GM18861 (cell line): ENCODE data around the gene EGFLAM.

Experiments used
- ATAC-seq: cut with Tn5 transposase; IDR thresholded peaks from one replicate; pipeline ENCODE4 v1.9.1; 2021; ENCODE audit not compliant: unreplicated experiment

The EGFLAM gene

GRCh38 chr5:38258319-38259061 lies at the start of gene EGFLAM:
Gene EGFLAM, plus strand, starts transcription at chr5:38258559. Its CDS starts 196 bp downstream, at chr5:38258755.
- no peak for ATAC-seq

- no peak for ATAC-seq
Observed at GRCh38 chr5:38208782-38209378, 49.5 kb upstream of the EGFLAM start.

DNA sequence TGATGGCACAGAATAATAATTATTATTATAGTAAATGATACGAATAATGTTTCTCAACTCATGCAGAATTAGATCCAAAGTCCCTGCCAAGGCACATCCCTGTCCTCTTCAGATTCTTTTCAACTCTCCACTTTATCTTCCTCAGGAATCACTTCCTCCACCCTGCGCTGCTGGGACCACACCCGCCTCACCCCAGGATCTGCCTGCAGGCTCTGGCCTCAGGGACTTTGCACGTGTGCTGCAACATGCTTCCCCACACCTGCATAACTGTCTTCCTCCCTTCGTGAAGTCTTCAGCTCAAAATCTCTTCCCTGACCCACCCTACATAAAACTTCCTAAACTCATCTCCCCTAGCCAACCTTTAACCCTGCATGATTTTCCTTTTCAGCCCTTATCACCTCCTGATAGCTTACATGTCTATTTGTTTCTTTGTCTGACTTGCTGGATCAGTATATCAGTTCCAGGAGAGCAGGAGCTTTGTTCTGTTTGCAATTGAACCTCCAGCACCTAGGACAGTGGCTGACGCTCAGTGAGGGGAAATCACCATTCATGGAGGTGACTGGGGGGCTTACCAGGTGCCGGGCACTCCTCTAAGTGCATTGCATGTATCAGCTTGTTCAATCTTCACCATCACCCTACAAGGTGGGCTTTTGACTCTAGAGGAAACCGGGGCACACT lies 47.5 kb upstream of the EGFLAM start:
- ATAC-seq, result no peak

DNA sequence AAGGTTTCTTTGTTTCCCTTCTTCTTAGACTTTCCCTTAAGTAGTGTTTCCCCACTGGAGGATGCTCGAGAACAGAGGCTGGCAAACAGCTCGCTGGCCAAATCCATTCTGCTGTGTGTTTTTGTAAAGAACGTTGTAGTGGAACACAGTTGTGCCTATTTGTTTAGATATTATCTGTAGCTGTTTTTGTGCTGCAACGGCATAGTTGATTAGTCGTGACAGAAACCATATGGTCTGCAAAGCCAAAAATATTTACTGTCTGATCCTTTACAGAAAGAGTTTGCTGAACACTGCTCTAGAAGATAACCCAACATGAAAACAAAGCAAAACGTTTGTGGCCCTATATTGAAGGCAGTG lies 47.0 kb upstream of the EGFLAM start:
- ATAC-seq, result no peak

- ATAC-seq, result no peak
Observed at GRCh38 chr5:38212307-38212706, 46.1 kb upstream of the EGFLAM start.

DNA sequence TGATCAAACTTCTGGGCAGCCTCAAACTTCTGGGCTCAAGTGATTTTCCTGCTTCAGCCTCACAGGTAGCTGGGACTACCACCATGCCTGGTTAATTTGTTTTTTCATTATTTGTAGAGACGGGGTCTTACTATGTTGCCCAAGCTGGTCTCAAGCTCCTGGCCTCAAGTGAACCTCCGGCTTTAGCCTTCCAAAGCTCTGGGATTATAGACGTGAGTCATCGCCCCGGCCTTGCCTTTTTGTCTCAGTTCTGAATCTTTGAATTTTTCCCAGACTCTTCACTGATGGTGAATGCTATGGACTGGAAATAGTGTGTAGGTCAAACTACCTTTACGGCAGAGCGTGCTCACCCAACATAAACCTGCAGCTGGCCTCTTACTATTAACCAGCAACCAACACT lies 32.3 kb upstream of the EGFLAM start:
- no peak for ATAC-seq

- ATAC-seq, result no peak
Observed at GRCh38 chr5:38228914-38229313, 29.4 kb upstream of the EGFLAM start.

DNA sequence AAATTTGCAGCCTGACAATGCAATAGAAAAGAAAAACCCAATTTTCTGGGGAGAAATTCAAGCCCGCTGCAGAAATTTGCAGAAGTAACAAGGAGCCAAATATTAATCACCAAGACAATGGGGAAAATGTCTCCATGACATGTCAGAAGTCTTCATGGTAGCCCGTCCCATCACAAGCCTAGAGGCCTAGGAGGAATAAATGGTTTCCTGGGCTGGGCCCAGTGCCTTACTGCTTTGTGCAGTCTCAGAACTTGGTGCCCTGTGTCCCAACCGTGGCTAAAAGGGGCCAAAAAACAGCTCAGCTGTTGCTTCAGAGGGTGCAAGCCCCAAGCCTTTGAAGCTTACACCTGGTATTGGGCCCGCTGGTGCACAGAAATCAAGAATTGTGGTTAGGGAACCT lies 23.6 kb upstream of the EGFLAM start:
- no peak for ATAC-seq

GRCh38 chr5:38237681-38238080 lies 20.7 kb upstream of the EGFLAM start:
- no peak for ATAC-seq

DNA sequence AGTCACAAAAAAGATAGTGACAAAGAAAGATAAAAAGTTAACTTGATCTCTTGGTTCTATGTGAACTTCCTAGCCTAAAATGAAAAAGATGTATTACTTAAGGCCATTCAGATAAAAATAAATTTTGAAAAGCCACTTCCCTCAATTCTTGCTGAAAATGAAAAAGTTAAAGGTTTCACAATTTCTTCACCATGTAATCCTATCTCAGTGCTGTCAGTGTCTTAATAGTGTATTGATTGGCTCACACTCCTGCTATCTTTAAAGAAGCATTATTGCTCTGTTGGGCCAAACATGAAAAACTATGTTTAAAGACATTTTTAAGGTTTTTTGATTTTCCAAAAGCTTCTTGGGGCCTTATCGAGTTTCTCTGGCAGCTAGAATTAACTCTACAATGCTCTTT lies 18.1 kb upstream of the EGFLAM start:
- ATAC-seq, result no peak

- ATAC-seq, result no peak
Observed at GRCh38 chr5:38241655-38242054, 16.7 kb upstream of the EGFLAM start.

- ATAC-seq, result no peak
Observed at GRCh38 chr5:38245307-38245706, 13.1 kb upstream of the EGFLAM start.

- ATAC-seq, result no peak
Observed at GRCh38 chr5:38249301-38249700, 9.1 kb upstream of the EGFLAM start.

DNA sequence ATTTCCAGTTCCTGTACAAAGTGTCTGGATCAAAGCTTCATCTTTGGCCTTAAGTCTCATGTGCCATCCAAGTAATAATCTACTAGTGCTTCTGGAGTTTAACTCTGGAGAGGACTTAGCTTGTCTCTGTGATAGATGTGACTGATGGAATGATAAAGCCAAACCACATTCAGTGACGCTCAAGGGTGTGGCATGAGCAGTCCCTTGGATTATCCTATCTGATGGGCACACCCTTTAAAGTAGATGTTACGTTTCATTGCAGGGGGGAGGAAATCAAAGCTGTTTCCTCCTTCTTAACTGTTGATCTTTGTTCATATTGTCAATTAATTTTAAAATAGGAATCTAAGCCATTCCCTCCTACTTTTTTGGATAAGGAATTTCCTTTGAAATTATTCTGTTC lies 8.5 kb upstream of the EGFLAM start:
- ATAC-seq, result no peak

DNA sequence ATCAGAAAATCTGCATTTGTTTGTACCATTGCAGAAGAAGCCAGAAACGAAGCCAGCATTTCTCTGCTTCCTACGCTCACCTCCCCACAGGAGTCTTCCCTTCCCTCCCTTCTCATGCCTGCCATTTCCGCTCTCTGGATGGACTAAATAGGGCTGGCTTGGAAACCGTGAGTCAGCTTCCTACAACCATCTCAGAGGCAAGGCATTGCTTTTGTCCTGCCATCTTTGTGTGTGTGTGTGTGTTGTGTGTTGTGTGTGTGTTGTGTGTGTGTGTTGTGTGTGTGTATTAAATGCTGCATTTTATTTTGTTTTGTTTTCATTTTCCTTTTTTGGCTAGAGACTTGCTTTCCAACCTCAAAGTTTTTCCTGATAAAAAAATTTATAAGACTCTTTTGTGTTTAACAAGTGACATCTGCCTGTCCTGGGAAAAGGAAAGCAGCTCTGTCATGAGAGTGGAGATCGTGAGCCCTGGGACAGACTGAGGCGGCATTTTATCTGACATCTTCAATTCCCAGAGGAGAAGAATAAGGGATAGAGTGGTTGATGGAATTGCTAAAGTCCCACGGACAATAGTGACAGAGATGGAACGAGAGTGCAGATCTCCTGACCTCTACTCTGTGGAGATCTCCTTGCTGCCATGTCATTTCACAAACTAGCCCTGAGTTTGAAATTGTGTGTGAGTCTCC lies 7.5 kb upstream of the EGFLAM start:
- ATAC-seq, result no peak

- no peak for ATAC-seq
Observed at GRCh38 chr5:38253759-38254158, 4.6 kb upstream of the EGFLAM start.

DNA sequence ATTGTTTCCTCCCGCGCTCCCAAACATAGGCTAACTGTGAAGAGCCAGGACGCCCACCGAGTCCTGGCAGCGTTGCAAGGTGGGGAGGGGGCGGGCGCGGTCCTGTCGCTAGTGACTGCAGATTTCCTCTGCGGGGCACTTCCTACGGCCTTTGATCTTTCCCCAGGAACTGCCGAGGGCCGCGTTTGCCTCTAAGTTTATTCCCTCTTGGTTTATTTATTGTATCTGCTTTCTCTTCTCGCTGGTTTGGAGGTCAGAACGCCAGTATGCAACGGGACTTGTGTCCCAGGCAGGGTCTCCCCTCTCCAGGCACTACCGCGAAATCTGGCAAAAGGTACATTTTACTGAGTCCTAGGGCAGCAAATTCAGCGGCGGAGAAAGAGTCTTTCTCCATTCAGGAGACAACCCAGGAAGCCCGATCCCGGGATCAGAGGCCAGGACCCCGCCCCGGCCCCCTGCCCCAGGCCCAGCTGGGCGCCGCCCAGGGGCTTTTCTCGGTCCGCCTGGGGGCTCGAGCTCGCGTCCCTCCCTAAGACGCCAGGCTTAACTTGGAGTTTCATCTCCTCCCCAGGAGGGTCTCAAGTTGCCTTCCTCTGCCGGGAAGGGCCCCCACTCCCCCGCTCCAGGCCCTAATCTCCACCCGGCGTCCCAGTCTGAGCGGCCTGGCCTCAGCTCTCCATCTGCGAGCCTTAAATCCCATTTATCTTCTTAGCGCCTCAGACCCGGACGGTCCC lies 884 bp upstream of the EGFLAM start:
- no peak for ATAC-seq

DNA sequence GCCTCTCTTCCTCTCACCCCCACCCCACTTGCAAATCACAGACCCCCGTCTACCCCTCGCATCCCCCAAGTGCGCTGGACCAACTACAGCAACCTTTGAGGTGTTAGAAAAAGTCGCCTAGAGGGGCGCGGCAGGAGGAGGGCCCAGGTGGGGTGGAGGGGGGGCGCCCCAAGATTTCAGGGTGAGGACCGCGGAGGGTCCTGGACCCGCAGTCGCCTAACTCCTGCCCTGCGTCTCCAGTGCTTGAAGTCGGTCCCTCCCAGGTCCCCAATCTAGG lies 379 bp upstream of the EGFLAM start:
- ATAC-seq, result no peak

DNA sequence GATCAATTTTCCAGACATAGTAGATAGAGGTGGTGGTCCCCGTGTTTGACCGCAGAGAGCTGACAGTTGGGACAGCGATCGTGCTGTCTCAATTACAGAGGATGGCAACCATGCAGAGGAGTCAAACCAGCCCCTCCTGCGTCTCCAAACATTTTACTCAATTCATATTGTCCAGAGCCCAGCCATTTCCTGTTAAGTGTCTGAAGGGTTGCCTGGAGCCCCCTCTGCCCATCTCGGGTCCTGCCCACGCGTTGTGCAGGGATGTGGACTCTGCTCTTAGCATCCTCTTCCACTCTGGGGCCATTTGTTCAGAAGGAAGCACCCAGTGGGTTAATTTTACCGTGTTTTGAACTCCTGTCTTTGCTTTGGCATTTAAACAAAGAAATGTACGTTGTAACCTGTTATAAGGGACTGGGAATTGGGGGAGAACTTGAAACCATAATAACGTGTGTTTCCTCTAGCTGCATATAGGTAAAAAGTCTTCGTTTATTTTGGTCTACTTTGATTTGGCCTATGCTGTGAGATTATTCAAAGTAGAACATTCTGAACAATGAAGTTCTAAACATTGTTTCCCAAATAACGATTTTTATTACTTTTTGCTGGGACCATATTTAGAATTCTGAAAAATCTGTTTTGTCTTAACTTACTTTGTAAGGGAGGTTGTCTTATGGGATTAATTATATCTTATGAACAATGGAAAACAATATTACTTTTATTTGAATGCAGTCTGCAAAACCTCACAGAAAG lies 876 bp downstream of the EGFLAM start:
- no peak for ATAC-seq

GRCh38 chr5:38259809-38260160 lies 1.4 kb downstream of the EGFLAM start:
- no peak for ATAC-seq

DNA sequence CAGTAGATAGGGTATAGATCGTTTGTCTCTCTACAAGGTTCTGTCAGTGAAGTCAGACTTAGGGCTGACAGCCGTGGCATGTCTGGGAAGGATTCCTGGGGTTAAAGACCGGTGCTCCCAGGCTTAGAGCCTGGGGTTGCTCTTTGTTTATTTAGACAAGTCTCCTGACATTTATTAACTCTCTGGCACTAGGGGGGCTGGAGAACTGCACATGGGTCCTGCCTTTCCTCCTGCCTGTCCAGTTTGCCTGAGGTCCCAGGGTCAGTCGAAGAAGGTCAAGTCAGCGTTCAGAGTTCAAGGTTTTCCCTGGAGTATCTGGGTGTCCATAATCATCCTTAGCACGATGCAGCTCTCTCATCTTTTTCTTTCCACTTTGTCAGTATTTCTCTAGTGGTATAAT lies 5.6 kb downstream of the EGFLAM start:
- no peak for ATAC-seq
